HepG2 (cell line): ENCODE measurements around the gene DPYD. TPM values are rescaled to one million over a fixed set of nuclear protein-coding genes. Genes with fewer than 3 reads are reported as not detected.

Experiments
- ATAC-seq: fragments of 200-7000 bp; cut with Tn5 transposase; 3 replicates; pipeline ENCODE4 v1.9.1; 2020; ENCODE audit warnings: mild to moderate bottlenecking, moderate library complexity
- BruUV-seq: library from RNA; stranded (reverse); fragments of 400-500 nt; replicated peaks from 2 replicates; lab custom pipeline; 2021; lab: Mats Ljungman, UMichigan
- CTCF ChIA-PET: fragments of 300-600 bp; formaldehyde crosslinking; extraction: SDS; loops from one replicate; lab custom pipeline; 2021; ENCODE audit warnings: low total read pairs, inconsistent platforms, low intra/inter-chr PET ratio; lab: Yijun Ruan, JAX
- POLR2A ChIA-PET: fragments of 350-600 bp; sonication (Branson Sonifier 250); formaldehyde crosslinking; loops from one replicate; lab custom pipeline; 2020; ENCODE audit warnings: antibody characterized with exemption, inconsistent platforms; lab: Yijun Ruan, JAX
- DNase-seq: peaks from one replicate; pipeline ENCODE4 v3.0.0-alpha.2; 2015; ENCODE audit warnings: low spot score
- FAIRE-seq: peaks from 3 replicates; lab custom pipeline; 2011; peaks lifted over from hg19 to GRCh38; lab: Jason Lieb, UNC
- H2AFZ ChIP-seq: one replicate; pipeline ENCODE4 v1.6.1; 2011; ENCODE audit warnings: low read length, inconsistent platforms
- H3K27ac ChIP-seq: fragments of 300-600 bp; 3 replicates; pipeline ENCODE4 v1.8.0; 2011; ENCODE audit warnings: mixed run types, mild to moderate bottlenecking, mixed read lengths, low read length, inconsistent platforms; ENCODE audit not compliant: insufficient read depth; ENCODE audit errors: extremely low read length
- H3K27me3 ChIP-seq, 2 experiments: fragments of 200-600 bp in 1 of 2; 2 replicates in 1 of 2; 3 replicates in 1 of 2; pipeline versions ENCODE4 v1.6.0 to v1.8.0; 2011; ENCODE audit warnings: low read length in 2 of 2, mild to moderate bottlenecking in 2 of 2, moderate library complexity in 2 of 2, inconsistent platforms in 1 of 2; ENCODE audit not compliant: insufficient read depth in 2 of 2, control insufficient read depth in 1 of 2
- H3K36me3 ChIP-seq, 2 experiments: fragments of 200-600 bp in 1 of 2; replicated peaks in 1 of 2; 2 replicates in 1 of 2; 3 replicates in 1 of 2; pipeline versions ENCODE4 v1.5.1 to v1.8.0; 2011; ENCODE audit warnings: low read length in 2 of 2, inconsistent platforms in 1 of 2; ENCODE audit not compliant: insufficient read depth in 2 of 2, control insufficient read depth in 1 of 2
- H3K4me1 ChIP-seq: 2 replicates; pipeline ENCODE4 v1.5.1; 2012; ENCODE audit warnings: low read length, inconsistent platforms; ENCODE audit not compliant: insufficient read depth
- H3K4me2 ChIP-seq: 2 replicates; pipeline ENCODE4 v1.6.0; 2011; ENCODE audit warnings: low read depth, low read length, inconsistent platforms
- H3K4me3 ChIP-seq, 3 experiments: fragments of 200-600 bp in 1 of 3; sonication (generic), shearing (Covaris generic) in 1 of 3; replicated peaks in 1 of 3; 2 replicates each; pipeline ENCODE4 v1.5.1; 2011 to 2016; ENCODE audit warnings: low read length in 3 of 3, inconsistent platforms in 2 of 3, low read depth in 2 of 3, mild to moderate bottlenecking in 2 of 3, control low read depth in 1 of 3, mixed read lengths in 1 of 3; ENCODE audit not compliant: insufficient read depth in 1 of 3
- H3K79me2 ChIP-seq: one replicate; pipeline ENCODE4 v1.6.1; 2011; ENCODE audit warnings: low read length, inconsistent platforms; ENCODE audit not compliant: insufficient read depth
- H3K9ac ChIP-seq: 2 replicates; pipeline ENCODE4 v1.6.0; 2011; ENCODE audit warnings: mild to moderate bottlenecking, low read depth, low read length, inconsistent platforms; ENCODE audit not compliant: insufficient read depth
- H3K9me3 ChIP-seq: 2 replicates; pipeline ENCODE4 v1.5.1; 2012; ENCODE audit warnings: mild to moderate bottlenecking, low read length
- H4K20me1 ChIP-seq: 2 replicates; pipeline ENCODE4 v1.6.0; 2011; ENCODE audit warnings: inconsistent platforms, mild to moderate bottlenecking, low read length, moderate library complexity; ENCODE audit not compliant: insufficient read depth
- ATF4 ChIP-seq, 2 experiments: fragments of 450-650 bp in 1 of 2; sonication (generic) in 1 of 2; formaldehyde crosslinking; IDR thresholded peaks; 2 replicates each; pipeline versions ENCODE4 v1.5.0 to v1.8.0; 2020 to 2022; ENCODE audit warnings: mild to moderate bottlenecking in 1 of 2, missing genetic modification reagents in 1 of 2
- BCLAF1 ChIP-seq: fragments of 450-650 bp; IDR thresholded peaks from 2 replicates; pipeline ENCODE4 v1.6.1; 2017; ENCODE audit warnings: mild to moderate bottlenecking
- NFE2L1 ChIP-seq: sonication (generic); formaldehyde crosslinking; IDR thresholded peaks from 2 replicates; pipeline ENCODE4 v1.4.0; 2020; ENCODE audit warnings: missing genetic modification reagents, mild to moderate bottlenecking, borderline replicate concordance
- ZFY ChIP-seq: sonication (generic); formaldehyde crosslinking; IDR thresholded peaks from 2 replicates; pipeline ENCODE4 v1.4.0; 2020; ENCODE audit warnings: missing genetic modification reagents
- WGBS: methylation state at CpG from one replicate; pipeline ENCODE4 v1.1.6; 2017; ENCODE audit warnings: low lambda C conversion rate; 5-methylcytosine and 5-hydroxymethylcytosine counted together
- in situ Hi-C: cut with HindIII; loops from 2 replicates; pipeline ENCODE4 v1.10.0; 2017; ENCODE audit warnings: low pct_unique_long_range_greater_than_20kb; ENCODE audit not compliant: extremely low pct_ligation_motif_present
- intact Hi-C: fragments of 100-400 bp; cut with micrococcal nuclease; formaldehyde crosslinking; loops from one replicate; pipeline ENCODE4 v1.10.0; 2022; ENCODE audit not compliant: unreplicated experiment
- polyA plus RNA-seq, 8 experiments: library from polyadenylated mRNA; depleted of rRNA in 3 of 8; stranded (reverse) in 7 of 8; unstranded in 1 of 8; fragments of >200 nt; fragmentation: Illumina TruSeq in 4 of 8; extraction: Trizol in 4 of 8; gene quantifications; 2 replicates each; pipeline versions ENCODE4 v1.2.1 to v1.2.3, GENCODE V29; 2011 to 2016; ENCODE audit warnings: low read depth in 4 of 8, missing spikeins in 1 of 8, mixed read lengths in 1 of 8; ENCODE audit not compliant: insufficient read depth in 1 of 8
- total RNA-seq, 5 experiments: library from RNA; depleted of rRNA; stranded (reverse); fragments of >200 nt; fragmentation: Illumina TruSeq; extraction: Trizol; gene quantifications; 2 replicates each; pipeline ENCODE4 v1.2.3, GENCODE V29; 2016; ENCODE audit warnings: low read depth in 1 of 5
- TF ChIP-seq, protein P1 (sequence below): sonication (generic); formaldehyde crosslinking; IDR thresholded peaks from 2 replicates; pipeline ENCODE4 v1.4.0; 2020; ENCODE audit warnings: low read depth, mild to moderate bottlenecking, missing genetic modification reagents

Gene DPYD
- total and polyA plus RNA-seq, 2 of the 13 experiments (the other 11 are each of a cell fraction or from before 2014, with no cell fraction given): 1.3 to 3.4 TPM

DNA sequence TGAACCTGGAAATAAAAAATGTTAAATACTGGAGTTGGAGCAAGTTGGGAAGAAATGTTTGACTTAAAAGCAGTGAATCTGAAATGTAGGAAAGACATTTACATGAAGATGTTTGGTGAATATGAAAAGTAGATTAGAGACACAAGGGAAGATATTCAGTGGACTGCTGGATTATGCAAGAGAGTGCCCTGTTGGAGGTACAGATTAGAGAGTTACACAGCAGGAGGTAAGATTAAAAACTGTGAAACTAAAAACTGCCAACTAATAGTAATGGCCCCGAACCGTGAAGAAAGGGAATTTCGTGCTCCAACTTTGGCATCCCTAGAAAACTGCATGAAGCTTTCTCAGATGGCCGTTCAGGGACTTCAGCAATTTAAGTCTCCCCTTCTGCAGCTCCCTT, 375.4 kb downstream of the DPYD start:
- ChIA-PET CTCF (no interaction called here), POLR2A (no interaction called here)

More for the DNA sequence above, 375.4 kb downstream of the DPYD start:
- H3K79me2 ChIP-seq: no peaks in the 10 kb centered on the region
- BruUV-seq: no TSS peak
- in situ Hi-C loops: no loop called here
- no peak overlapping the region for H2AFZ ChIP-seq
- intact Hi-C loops: no loop called here
- no peak overlapping the region for H3K4me3 ChIP-seq
- TF ChIP-seq NFE2L1 (CRISPR knock-in tag): no peak
- TF ChIP-seq BCLAF1: no peak
- TF ChIP-seq ATF4 (CRISPR knock-in tag; IDR thresholded peaks at IDR 0.05): no peak
- TF ChIP-seq, protein P1, sequence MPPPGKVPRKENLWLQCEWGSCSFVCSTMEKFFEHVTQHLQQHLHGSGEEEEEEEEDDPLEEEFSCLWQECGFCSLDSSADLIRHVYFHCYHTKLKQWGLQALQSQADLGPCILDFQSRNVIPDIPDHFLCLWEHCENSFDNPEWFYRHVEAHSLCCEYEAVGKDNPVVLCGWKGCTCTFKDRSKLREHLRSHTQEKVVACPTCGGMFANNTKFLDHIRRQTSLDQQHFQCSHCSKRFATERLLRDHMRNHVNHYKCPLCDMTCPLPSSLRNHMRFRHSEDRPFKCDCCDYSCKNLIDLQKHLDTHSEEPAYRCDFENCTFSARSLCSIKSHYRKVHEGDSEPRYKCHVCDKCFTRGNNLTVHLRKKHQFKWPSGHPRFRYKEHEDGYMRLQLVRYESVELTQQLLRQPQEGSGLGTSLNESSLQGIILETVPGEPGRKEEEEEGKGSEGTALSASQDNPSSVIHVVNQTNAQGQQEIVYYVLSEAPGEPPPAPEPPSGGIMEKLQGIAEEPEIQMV (CRISPR knock-in tag): no peak
- TF ChIP-seq ZFY (CRISPR knock-in tag): no peak
- TF ChIP-seq, all 625 proteins: peak for 0
- ATAC-seq (no peak), FAIRE-seq (no peak), DNase-seq (no peak)
- WGBS: 54% methylated on average over 4 of the region's 4 CpGs
- Histone ChIP-seq H3K27me3 (no peaks in the 10 kb centered on the region), H4K20me1 (no peaks in the 10 kb centered on the region), H3K9me3 (no peaks in the 10 kb centered on the region; the same call in 1 of the 2 replicates), H3K27ac (no peak overlapping the region), H3K9ac (no peak overlapping the region), H3K4me1 (no peaks in the 10 kb centered on the region), H3K4me2 (no peak overlapping the region), H3K36me3 (no peaks in the 10 kb centered on the region)
